ENCODE results near the gene TEX19. TPM values are rescaled to one million over a fixed set of nuclear protein-coding genes. Genes with fewer than 3 reads are reported as not detected.

Gene TEX19
- total and polyA plus RNA-seq, 2 experiments from 2014 or later = 0.10 to 0.66 TPM

DNA sequence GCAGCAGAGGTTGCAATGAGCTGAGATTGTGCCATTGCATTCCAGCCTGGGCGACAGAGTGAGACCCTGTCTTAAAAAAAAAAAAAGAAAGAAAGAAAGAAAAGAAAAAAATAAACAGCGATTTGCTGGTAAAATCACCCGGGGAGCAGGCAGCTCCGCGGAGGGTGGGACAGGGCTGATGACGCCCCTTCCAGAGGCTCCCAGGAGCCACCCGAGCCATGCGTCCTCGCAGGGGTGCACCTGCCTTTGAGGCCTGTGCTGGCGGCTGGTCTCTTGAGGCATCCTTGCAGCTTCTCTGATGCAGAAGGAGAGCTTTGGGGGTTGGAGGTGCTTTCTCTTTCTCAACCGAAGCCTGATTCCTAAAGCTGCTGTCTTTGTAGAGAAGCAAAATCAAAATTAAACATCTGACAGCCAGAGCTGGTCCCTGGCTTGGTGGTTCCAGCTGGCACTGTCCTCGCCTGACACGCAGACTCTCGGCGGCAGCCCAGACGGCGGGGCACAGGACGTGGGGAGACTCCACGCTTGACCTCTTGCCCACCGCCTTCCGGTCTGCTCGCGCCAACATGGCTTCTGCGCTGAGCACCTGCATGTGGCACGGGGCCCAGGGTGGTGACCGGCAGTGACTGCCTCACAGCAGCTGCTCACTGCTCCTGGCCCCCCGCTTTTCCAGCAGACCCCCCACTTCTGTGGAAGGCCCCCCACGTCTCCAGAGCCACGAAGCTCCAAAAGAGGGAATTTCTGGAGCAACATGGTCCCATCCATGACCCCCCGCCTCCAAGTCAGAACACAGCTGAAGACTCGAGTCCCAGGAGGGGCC, 19.1 kb downstream of the TEX19 start:
- Histone ChIP-seq H3K4me3 (no peak overlapping the region), H3F3A (replicated peaks; ENCODE audit: low read depth) (no peaks in the 10 kb centered on the region), H3K4me2 (no peak overlapping the region), H3K4me1 (ENCODE audit: insufficient read depth) (no peaks in the 10 kb centered on the region), H3K36me3 (ENCODE audit: insufficient read depth) (no peaks in the 10 kb centered on the region), H3K9me2 (ENCODE audit: insufficient read depth) (no peaks in the 10 kb centered on the region), H3K27ac (ENCODE audit: low read depth) (no peak overlapping the region), H4K20me1 (replicated peaks; ENCODE audit: insufficient read depth) (no peaks in the 10 kb centered on the region), H3K27me3 (ENCODE audit: insufficient read depth) (peaks cover 21% of the 10 kb centered on the region), H3K79me2 (replicated peaks; ENCODE audit: insufficient read depth) (no peaks in the 10 kb centered on the region), H2AFZ (no peak overlapping the region)
- Mint-ChIP-seq H3K27me3 (ENCODE audit: insufficient read depth, low read depth, poor library complexity) (peaks cover 35% of the 10 kb centered on the region), H3K4me3 (no peak overlapping the region), H3K27ac (no peak overlapping the region), H3K36me3 (ENCODE audit: low read depth) (no peaks in the 10 kb centered on the region), H3K9me3 (no peaks in the 10 kb centered on the region; the same call in 2 of the 3 replicates), H3K4me1 (no peaks in the 10 kb centered on the region)
- ATAC-seq (no peak), DNase-seq (ENCODE audit: low spot score) (no peak)
- no peak for TF ChIP-seq EZH2 (IDR thresholded peaks at IDR 0.05; ENCODE audit: low read depth, unreplicated experiment)
- TF ChIP-seq, protein P1, sequence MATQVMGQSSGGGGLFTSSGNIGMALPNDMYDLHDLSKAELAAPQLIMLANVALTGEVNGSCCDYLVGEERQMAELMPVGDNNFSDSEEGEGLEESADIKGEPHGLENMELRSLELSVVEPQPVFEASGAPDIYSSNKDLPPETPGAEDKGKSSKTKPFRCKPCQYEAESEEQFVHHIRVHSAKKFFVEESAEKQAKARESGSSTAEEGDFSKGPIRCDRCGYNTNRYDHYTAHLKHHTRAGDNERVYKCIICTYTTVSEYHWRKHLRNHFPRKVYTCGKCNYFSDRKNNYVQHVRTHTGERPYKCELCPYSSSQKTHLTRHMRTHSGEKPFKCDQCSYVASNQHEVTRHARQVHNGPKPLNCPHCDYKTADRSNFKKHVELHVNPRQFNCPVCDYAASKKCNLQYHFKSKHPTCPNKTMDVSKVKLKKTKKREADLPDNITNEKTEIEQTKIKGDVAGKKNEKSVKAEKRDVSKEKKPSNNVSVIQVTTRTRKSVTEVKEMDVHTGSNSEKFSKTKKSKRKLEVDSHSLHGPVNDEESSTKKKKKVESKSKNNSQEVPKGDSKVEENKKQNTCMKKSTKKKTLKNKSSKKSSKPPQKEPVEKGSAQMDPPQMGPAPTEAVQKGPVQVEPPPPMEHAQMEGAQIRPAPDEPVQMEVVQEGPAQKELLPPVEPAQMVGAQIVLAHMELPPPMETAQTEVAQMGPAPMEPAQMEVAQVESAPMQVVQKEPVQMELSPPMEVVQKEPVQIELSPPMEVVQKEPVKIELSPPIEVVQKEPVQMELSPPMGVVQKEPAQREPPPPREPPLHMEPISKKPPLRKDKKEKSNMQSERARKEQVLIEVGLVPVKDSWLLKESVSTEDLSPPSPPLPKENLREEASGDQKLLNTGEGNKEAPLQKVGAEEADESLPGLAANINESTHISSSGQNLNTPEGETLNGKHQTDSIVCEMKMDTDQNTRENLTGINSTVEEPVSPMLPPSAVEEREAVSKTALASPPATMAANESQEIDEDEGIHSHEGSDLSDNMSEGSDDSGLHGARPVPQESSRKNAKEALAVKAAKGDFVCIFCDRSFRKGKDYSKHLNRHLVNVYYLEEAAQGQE (IDR thresholded peaks at IDR 0.05; ENCODE audit: unreplicated experiment) = no peak
- TF ChIP-seq, protein P2, sequence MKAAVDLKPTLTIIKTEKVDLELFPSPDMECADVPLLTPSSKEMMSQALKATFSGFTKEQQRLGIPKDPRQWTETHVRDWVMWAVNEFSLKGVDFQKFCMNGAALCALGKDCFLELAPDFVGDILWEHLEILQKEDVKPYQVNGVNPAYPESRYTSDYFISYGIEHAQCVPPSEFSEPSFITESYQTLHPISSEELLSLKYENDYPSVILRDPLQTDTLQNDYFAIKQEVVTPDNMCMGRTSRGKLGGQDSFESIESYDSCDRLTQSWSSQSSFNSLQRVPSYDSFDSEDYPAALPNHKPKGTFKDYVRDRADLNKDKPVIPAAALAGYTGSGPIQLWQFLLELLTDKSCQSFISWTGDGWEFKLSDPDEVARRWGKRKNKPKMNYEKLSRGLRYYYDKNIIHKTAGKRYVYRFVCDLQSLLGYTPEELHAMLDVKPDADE (IDR thresholded peaks at IDR 0.05) = no peak
- TF ChIP-seq ZNF114 (CRISPR knock-in tag; IDR thresholded peaks at IDR 0.05) = no peak
- TF ChIP-seq POLR2AphosphoS5 (IDR thresholded peaks at IDR 0.05; ENCODE audit: low read depth) = no peak
- TF ChIP-seq STAT1 (IDR thresholded peaks at IDR 0.05; ENCODE audit: unreplicated experiment) = no peak
- TF ChIP-seq NANOG (IDR thresholded peaks at IDR 0.05; ENCODE audit: borderline replicate concordance) = no peak
- TF ChIP-seq ZNF331 (CRISPR knock-in tag; IDR thresholded peaks at IDR 0.05; ENCODE audit: low read depth) = no peak
- TF ChIP-seq, protein P3, sequence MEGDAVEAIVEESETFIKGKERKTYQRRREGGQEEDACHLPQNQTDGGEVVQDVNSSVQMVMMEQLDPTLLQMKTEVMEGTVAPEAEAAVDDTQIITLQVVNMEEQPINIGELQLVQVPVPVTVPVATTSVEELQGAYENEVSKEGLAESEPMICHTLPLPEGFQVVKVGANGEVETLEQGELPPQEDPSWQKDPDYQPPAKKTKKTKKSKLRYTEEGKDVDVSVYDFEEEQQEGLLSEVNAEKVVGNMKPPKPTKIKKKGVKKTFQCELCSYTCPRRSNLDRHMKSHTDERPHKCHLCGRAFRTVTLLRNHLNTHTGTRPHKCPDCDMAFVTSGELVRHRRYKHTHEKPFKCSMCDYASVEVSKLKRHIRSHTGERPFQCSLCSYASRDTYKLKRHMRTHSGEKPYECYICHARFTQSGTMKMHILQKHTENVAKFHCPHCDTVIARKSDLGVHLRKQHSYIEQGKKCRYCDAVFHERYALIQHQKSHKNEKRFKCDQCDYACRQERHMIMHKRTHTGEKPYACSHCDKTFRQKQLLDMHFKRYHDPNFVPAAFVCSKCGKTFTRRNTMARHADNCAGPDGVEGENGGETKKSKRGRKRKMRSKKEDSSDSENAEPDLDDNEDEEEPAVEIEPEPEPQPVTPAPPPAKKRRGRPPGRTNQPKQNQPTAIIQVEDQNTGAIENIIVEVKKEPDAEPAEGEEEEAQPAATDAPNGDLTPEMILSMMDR (conservative IDR thresholded peaks at IDR 0.05; ENCODE audit: low read depth in 2 of 2) = no peak

All from GM23338 (cell line).